Loucy (cell line): ENCODE results near the gene PCNP.

Experiments
- CTCF ChIP-seq: fragments of 200-600 bp; sonication (generic); conservative IDR thresholded peaks from 2 replicates; pipeline ENCODE4 v1.5.1; 2014; ENCODE audit warnings: mild to moderate bottlenecking, antibody characterized with exemption, low read length
- EZH2phosphoT487 ChIP-seq: fragments of 200-600 bp; IDR thresholded peaks from 2 replicates; pipeline ENCODE4 v1.6.1; 2018; ENCODE audit warnings: antibody characterized with exemption, mild to moderate bottlenecking, moderate library complexity, borderline replicate concordance

- TF ChIP-seq CTCF = no peak
- TF ChIP-seq EZH2phosphoT487 = no peak
Measured at GRCh38 chr3:101635345-101635744, 61.4 kb downstream of the PCNP start.
